ENCODE measurements around the gene FECH. TPM values are rescaled to one million over a fixed set of nuclear protein-coding genes. Genes with fewer than 3 reads are reported as not detected.

The FECH gene
- total and polyA plus RNA-seq, 8 donors: 0.58 to 387 (median 8.2) TPM

- intact Hi-C loops (cut with DNase I; ENCODE audit: low total_unique reads): no loop called here
- no peak for TF ChIP-seq CTCF (IDR thresholded peaks at IDR 0.05)
- no peak for TF ChIP-seq POLR2AphosphoS5 (IDR thresholded peaks at IDR 0.05)
- no peak for TF ChIP-seq POLR2A (IDR thresholded peaks at IDR 0.05)
- TF ChIP-seq EP300 (IDR thresholded peaks at IDR 0.05): no peak
- no peak overlapping the region for H3K27ac ChIP-seq
- no peaks in the 10 kb centered on the region for H3K9me3 ChIP-seq
- H3K4me3 ChIP-seq: no peak overlapping the region
- DNase-seq: no peak
- H3K36me3 ChIP-seq: peaks cover 6 to 30% (median 22%) of the 10 kb centered on the region in 4 donors
- H3K4me1 ChIP-seq: no peaks in the 10 kb centered on the region
- no peaks in the 10 kb centered on the region for H3K27me3 ChIP-seq
- WGBS, 5 donors: 79 to 85% (median 81%) methylated on average over 4 of the region's 4 CpGs
These were observed 39.2 kb downstream of the FECH start for GRCh38 chr18:57547260-57547659.

GRCh38 chr18:57544936-57545660 is 41.4 kb downstream of the FECH start:
- Histone ChIP-seq H3K36me3 (peaks cover 0 to 10% (median 6%) of the 10 kb centered on the region in 4 donors), H3K4me3 (no peak overlapping the region), H3K9me3 (no peaks in the 10 kb centered on the region), H3K27ac (no peak overlapping the region), H3K27me3 (no peaks in the 10 kb centered on the region), H3K4me1 (no peaks in the 10 kb centered on the region)
- DNase-seq: no peak
- no peak for TF ChIP-seq EP300 (IDR thresholded peaks at IDR 0.05)
- TF ChIP-seq POLR2A (IDR thresholded peaks at IDR 0.05): no peak
- no peak for TF ChIP-seq CTCF (IDR thresholded peaks at IDR 0.05)
- TF ChIP-seq POLR2AphosphoS5 (IDR thresholded peaks at IDR 0.05): no peak
- intact Hi-C loops (cut with DNase I; ENCODE audit: low total_unique reads): no loop called here
- WGBS, 5 donors: 48 to 65% (median 61%) methylated on average over 8 of the region's 8 CpGs

GRCh38 chr18:57543560-57543959 is 42.9 kb downstream of the FECH start:
- Histone ChIP-seq H3K9me3 (no peaks in the 10 kb centered on the region), H3K4me1 (no peaks in the 10 kb centered on the region), H3K4me3 (no peak overlapping the region), H3K36me3 (no peaks in the 10 kb centered on the region), H3K27me3 (no peaks in the 10 kb centered on the region), H3K27ac (no peak overlapping the region)
- WGBS, 5 donors: 78 to 86% (median 81%) methylated on average over 7 to 8 of the region's 8 CpGs
- TF ChIP-seq EP300 (IDR thresholded peaks at IDR 0.05) (no peak), POLR2A (IDR thresholded peaks at IDR 0.05) (no peak)
- no peak for DNase-seq
- intact Hi-C loops (cut with DNase I; ENCODE audit: low total_unique reads): no loop called here

- no peaks in the 10 kb centered on the region for H3K36me3 ChIP-seq
- TF ChIP-seq CTCF (IDR thresholded peaks at IDR 0.05) (no peak), EP300 (IDR thresholded peaks at IDR 0.05) (no peak), POLR2AphosphoS5 (IDR thresholded peaks at IDR 0.05) (no peak), POLR2A (IDR thresholded peaks at IDR 0.05) (no peak)
- H3K27ac ChIP-seq: no peak overlapping the region
- no peak overlapping the region for H3K4me3 ChIP-seq
- intact Hi-C loops (cut with DNase I; ENCODE audit: low total_unique reads): no loop called here
- H3K27me3 ChIP-seq: no peaks in the 10 kb centered on the region
- no peaks in the 10 kb centered on the region for H3K9me3 ChIP-seq
- H3K4me1 ChIP-seq: no peaks in the 10 kb centered on the region
- 71 to 81% (median 79%) methylated on average over 17 of the region's 17 CpGs for WGBS, 5 donors
- no peak for DNase-seq
These were observed 43.6 kb downstream of the FECH start for GRCh38 chr18:57542812-57543427.

GRCh38 chr18:57542126-57542525 is 44.4 kb downstream of the FECH start:
- TF ChIP-seq POLR2AphosphoS5 (IDR thresholded peaks at IDR 0.05) (no peak), CTCF (IDR thresholded peaks at IDR 0.05) (no peak), EP300 (IDR thresholded peaks at IDR 0.05) (no peak), POLR2A (IDR thresholded peaks at IDR 0.05) (no peak)
- no peak overlapping the region for H3K4me3 ChIP-seq
- no peaks in the 10 kb centered on the region for H3K36me3 ChIP-seq
- 24 to 38% (median 33%) methylated on average over 4 of the region's 4 CpGs for WGBS, 5 donors
- intact Hi-C loops (cut with DNase I; ENCODE audit: low total_unique reads): no loop called here
- no peaks in the 10 kb centered on the region for H3K27me3 ChIP-seq
- no peak overlapping the region for H3K27ac ChIP-seq
- no peaks in the 10 kb centered on the region for H3K9me3 ChIP-seq
- DNase-seq: no peak
- no peaks in the 10 kb centered on the region for H3K4me1 ChIP-seq

All from stomach (tissue), 9 donors.